ENCODE measurements around the gene SLC25A45. TPM values are rescaled to one million over a fixed set of nuclear protein-coding genes. Genes with fewer than 3 reads are reported as not detected.

SLC25A45 gene
- total and polyA plus RNA-seq, 2 of the 4 experiments (the other 2 are of a cell fraction), result 0.72 to 1.2 TPM

DNA sequence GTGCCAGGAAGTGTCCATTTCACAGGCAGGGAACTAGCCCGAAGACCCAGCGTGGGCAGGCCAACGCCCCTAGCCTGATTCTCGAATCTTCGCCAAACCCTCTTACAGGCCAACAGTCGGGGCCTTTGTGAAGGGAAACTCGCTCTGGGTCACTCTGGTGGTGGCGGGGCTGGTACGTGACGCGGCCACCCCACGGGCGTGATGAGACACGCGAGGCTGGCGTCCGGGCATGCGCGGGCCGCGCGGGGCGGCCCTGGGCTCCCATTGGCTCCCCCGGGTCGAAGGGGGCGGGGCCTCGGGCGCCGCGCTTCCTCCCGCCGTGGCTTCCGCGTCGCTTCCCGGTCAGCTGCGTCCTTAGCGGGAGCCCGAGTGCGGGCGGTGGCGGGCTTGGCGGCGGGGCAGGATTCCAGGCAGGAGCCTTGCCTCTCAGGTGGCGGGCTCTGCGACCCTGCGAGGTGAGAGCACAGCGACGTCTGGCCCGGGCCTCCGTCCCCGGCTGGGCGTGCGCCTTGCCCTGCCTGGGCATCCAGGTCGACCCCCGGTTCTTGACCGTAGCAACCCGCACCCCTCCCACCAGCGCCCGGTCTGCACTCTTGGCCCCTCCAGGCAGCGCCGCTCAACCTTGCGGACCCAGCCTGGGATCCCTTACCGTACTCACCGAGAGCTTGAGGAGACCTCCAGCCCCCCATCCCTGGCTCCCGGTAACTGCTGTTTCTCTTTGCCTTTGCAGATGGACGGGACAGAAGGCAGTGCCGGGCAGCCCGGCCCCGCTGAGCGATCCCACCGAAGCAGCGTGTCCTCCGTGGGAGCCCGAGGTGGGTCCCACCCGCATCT, 4.1 kb upstream of the SLC25A45 start, which contains the start of gene FRMD8 (continued):
- TF ChIP-seq, protein P1, sequence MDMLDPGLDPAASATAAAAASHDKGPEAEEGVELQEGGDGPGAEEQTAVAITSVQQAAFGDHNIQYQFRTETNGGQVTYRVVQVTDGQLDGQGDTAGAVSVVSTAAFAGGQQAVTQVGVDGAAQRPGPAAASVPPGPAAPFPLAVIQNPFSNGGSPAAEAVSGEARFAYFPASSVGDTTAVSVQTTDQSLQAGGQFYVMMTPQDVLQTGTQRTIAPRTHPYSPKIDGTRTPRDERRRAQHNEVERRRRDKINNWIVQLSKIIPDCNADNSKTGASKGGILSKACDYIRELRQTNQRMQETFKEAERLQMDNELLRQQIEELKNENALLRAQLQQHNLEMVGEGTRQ (IDR thresholded peaks at IDR 0.05; ENCODE audit: low read depth, low read length), result 0 out of 2 replicates have a peak, but pooled peaks have one; percentile 13
